Liver (tissue), 3 donors: ENCODE measurements around the gene ABTB2.

Experiments used
- GABPA ChIP-seq, 2 donors: IDR thresholded peaks in 1 of 2; conservative IDR thresholded peaks in 1 of 2; 2 replicates each; pipeline ENCODE4 v1.6.1; 2016; ENCODE audit warnings: antibody characterized with exemption in 2 of 2, mild to moderate bottlenecking in 1 of 2, moderate library complexity in 1 of 2
- HNF4A ChIP-seq, 2 donors: conservative IDR thresholded peaks; 2 replicates each; pipeline ENCODE4 v1.6.1; 2016; ENCODE audit warnings: antibody characterized with exemption in 2 of 2, mild to moderate bottlenecking in 2 of 2
- HNF4G ChIP-seq: IDR thresholded peaks from 2 replicates; pipeline ENCODE4 v1.6.1; 2016; ENCODE audit warnings: antibody characterized with exemption
- JUND ChIP-seq, 2 donors: IDR thresholded peaks; 2 replicates each; pipeline ENCODE4 v1.6.1; 2016; ENCODE audit warnings: antibody characterized with exemption in 2 of 2
- RAD21 ChIP-seq, 2 donors: IDR thresholded peaks; 2 replicates each; pipeline ENCODE4 v1.6.1; 2016; ENCODE audit warnings: antibody characterized with exemption in 2 of 2, mild to moderate bottlenecking in 2 of 2
- SP1 ChIP-seq: IDR thresholded peaks from 2 replicates; pipeline ENCODE4 v1.6.1; 2018; ENCODE audit warnings: antibody characterized with exemption, mild to moderate bottlenecking
- TAF1 ChIP-seq: conservative IDR thresholded peaks from 2 replicates; pipeline ENCODE4 v1.6.1; 2016; ENCODE audit warnings: antibody characterized with exemption, mild to moderate bottlenecking
- YY1 ChIP-seq: IDR thresholded peaks from 2 replicates; pipeline ENCODE4 v1.6.1; 2016; ENCODE audit warnings: antibody characterized with exemption, mild to moderate bottlenecking
- TF ChIP-seq, protein P1 (sequence below): fragments of 150-350 bp; IDR thresholded peaks from 2 replicates; pipeline ENCODE4 v1.5.1; 2017; ENCODE audit warnings: improper control_type of control experiment, low read depth, low read length; ENCODE audit not compliant: missing input control
- TF ChIP-seq, protein P2 (sequence below): IDR thresholded peaks from 2 replicates; pipeline ENCODE4 v1.6.1; 2016; ENCODE audit warnings: antibody characterized with exemption
- TF ChIP-seq, protein P3 (sequence below): IDR thresholded peaks from 2 replicates; pipeline ENCODE4 v1.6.1; 2016; ENCODE audit warnings: antibody characterized with exemption
- TF ChIP-seq, protein P4 (sequence below): IDR thresholded peaks from 2 replicates; pipeline ENCODE4 v1.6.1; 2016; ENCODE audit warnings: antibody characterized with exemption, mild to moderate bottlenecking
- donor health status: healthy.
- donor health status: healthy.

DNA sequence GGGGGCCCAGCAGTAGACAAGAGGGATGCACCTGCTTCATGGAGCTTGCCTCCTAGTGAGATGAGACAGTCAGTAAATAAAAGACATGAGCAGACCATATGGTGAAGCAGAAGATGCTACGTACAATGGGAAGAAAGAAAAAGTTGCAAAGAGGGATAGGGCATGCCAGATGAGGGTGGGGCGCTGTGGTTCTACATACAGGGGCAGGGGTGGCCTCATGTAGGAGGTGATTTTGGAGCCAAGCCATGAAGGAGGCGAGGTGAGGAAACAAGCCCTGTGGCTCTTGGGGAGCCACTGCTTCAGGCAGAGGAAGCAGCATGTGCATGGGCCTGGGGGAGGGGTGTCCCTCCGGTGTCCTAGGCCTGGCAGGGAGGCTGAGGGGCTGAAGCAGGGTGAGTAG lies 237.2 kb downstream of the ABTB2 start:
- TF ChIP-seq, protein P1, sequence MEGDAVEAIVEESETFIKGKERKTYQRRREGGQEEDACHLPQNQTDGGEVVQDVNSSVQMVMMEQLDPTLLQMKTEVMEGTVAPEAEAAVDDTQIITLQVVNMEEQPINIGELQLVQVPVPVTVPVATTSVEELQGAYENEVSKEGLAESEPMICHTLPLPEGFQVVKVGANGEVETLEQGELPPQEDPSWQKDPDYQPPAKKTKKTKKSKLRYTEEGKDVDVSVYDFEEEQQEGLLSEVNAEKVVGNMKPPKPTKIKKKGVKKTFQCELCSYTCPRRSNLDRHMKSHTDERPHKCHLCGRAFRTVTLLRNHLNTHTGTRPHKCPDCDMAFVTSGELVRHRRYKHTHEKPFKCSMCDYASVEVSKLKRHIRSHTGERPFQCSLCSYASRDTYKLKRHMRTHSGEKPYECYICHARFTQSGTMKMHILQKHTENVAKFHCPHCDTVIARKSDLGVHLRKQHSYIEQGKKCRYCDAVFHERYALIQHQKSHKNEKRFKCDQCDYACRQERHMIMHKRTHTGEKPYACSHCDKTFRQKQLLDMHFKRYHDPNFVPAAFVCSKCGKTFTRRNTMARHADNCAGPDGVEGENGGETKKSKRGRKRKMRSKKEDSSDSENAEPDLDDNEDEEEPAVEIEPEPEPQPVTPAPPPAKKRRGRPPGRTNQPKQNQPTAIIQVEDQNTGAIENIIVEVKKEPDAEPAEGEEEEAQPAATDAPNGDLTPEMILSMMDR, result no peak
- TF ChIP-seq JUND (IDR thresholded peaks at IDR 0.05) (no peak), SP1 (no peak), YY1 (no peak), GABPA (IDR thresholded peaks at IDR 0.05 in 1 of 2, conservative IDR thresholded peaks at IDR 0.05 in 1 of 2) (no peak), TAF1 (no peak), HNF4G (no peak), RAD21 (IDR thresholded peaks at IDR 0.05) (no peak), HNF4A (conservative IDR thresholded peaks at IDR 0.05) (no peak)
- TF ChIP-seq, protein P2, sequence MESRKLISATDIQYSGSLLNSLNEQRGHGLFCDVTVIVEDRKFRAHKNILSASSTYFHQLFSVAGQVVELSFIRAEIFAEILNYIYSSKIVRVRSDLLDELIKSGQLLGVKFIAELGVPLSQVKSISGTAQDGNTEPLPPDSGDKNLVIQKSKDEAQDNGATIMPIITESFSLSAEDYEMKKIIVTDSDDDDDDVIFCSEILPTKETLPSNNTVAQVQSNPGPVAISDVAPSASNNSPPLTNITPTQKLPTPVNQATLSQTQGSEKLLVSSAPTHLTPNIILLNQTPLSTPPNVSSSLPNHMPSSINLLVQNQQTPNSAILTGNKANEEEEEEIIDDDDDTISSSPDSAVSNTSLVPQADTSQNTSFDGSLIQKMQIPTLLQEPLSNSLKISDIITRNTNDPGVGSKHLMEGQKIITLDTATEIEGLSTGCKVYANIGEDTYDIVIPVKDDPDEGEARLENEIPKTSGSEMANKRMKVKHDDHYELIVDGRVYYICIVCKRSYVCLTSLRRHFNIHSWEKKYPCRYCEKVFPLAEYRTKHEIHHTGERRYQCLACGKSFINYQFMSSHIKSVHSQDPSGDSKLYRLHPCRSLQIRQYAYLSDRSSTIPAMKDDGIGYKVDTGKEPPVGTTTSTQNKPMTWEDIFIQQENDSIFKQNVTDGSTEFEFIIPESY, result no peak
- TF ChIP-seq, protein P3, sequence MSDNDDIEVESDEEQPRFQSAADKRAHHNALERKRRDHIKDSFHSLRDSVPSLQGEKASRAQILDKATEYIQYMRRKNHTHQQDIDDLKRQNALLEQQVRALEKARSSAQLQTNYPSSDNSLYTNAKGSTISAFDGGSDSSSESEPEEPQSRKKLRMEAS, result no peak
- TF ChIP-seq, protein P4, sequence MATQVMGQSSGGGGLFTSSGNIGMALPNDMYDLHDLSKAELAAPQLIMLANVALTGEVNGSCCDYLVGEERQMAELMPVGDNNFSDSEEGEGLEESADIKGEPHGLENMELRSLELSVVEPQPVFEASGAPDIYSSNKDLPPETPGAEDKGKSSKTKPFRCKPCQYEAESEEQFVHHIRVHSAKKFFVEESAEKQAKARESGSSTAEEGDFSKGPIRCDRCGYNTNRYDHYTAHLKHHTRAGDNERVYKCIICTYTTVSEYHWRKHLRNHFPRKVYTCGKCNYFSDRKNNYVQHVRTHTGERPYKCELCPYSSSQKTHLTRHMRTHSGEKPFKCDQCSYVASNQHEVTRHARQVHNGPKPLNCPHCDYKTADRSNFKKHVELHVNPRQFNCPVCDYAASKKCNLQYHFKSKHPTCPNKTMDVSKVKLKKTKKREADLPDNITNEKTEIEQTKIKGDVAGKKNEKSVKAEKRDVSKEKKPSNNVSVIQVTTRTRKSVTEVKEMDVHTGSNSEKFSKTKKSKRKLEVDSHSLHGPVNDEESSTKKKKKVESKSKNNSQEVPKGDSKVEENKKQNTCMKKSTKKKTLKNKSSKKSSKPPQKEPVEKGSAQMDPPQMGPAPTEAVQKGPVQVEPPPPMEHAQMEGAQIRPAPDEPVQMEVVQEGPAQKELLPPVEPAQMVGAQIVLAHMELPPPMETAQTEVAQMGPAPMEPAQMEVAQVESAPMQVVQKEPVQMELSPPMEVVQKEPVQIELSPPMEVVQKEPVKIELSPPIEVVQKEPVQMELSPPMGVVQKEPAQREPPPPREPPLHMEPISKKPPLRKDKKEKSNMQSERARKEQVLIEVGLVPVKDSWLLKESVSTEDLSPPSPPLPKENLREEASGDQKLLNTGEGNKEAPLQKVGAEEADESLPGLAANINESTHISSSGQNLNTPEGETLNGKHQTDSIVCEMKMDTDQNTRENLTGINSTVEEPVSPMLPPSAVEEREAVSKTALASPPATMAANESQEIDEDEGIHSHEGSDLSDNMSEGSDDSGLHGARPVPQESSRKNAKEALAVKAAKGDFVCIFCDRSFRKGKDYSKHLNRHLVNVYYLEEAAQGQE, result no peak
